ENCODE data around the gene TTLL1.

Gene TTLL1

GRCh38 chr22:43088984-43089717, at the start of gene TTLL1:
Gene TTLL1 (minus strand): TSS chr22:43089391. CDS start chr22:43075586, 13,805 bp downstream.
- no peak for TF ChIP-seq GATA1 (IDR thresholded peaks at IDR 0.05; ENCODE audit: low read depth, low read length)
- peak; percentile 32 for TF ChIP-seq POLR2A (IDR thresholded peaks at IDR 0.05; ENCODE audit: low read length)
- peak; percentile 87 to 89 for DNase-seq

GRCh38 chr22:43136801-43137200, 47.6 kb upstream of the TTLL1 start:
- no peak for DNase-seq
- TF ChIP-seq GATA1 (IDR thresholded peaks at IDR 0.05; ENCODE audit: low read depth, low read length) (no peak), POLR2A (IDR thresholded peaks at IDR 0.05; ENCODE audit: low read length) (no peak)

- DNase-seq: peak; percentile 53 to 68
- TF ChIP-seq POLR2A (IDR thresholded peaks at IDR 0.05; ENCODE audit: low read length): no peak
- TF ChIP-seq GATA1 (IDR thresholded peaks at IDR 0.05; ENCODE audit: low read depth, low read length): no peak
Measured at GRCh38 chr22:43136255-43136654, 47.1 kb upstream of the TTLL1 start.

- no peak for TF ChIP-seq POLR2A (IDR thresholded peaks at IDR 0.05; ENCODE audit: low read length)
- TF ChIP-seq GATA1 (IDR thresholded peaks at IDR 0.05; ENCODE audit: low read depth, low read length): no peak
- DNase-seq: no peak
Measured at GRCh38 chr22:43135565-43135964, 46.4 kb upstream of the TTLL1 start.

- DNase-seq: no peak
- no peak for TF ChIP-seq GATA1 (IDR thresholded peaks at IDR 0.05; ENCODE audit: low read depth, low read length)
- no peak for TF ChIP-seq POLR2A (IDR thresholded peaks at IDR 0.05; ENCODE audit: low read length)
Measured at GRCh38 chr22:43134553-43134952, 45.4 kb upstream of the TTLL1 start.

GRCh38 chr22:43133401-43133800, 44.2 kb upstream of the TTLL1 start:
- TF ChIP-seq GATA1 (IDR thresholded peaks at IDR 0.05; ENCODE audit: low read depth, low read length) (no peak), POLR2A (IDR thresholded peaks at IDR 0.05; ENCODE audit: low read length) (no peak)
- no peak for DNase-seq

- DNase-seq: no peak
- no peak for TF ChIP-seq POLR2A (IDR thresholded peaks at IDR 0.05; ENCODE audit: low read length)
- no peak for TF ChIP-seq GATA1 (IDR thresholded peaks at IDR 0.05; ENCODE audit: low read depth, low read length)
Measured at GRCh38 chr22:43131773-43132501, 42.7 kb upstream of the TTLL1 start.

- peak in 1 of 2 experiments; percentile 14 for DNase-seq
- no peak for TF ChIP-seq POLR2A (IDR thresholded peaks at IDR 0.05; ENCODE audit: low read length)
- no peak for TF ChIP-seq GATA1 (IDR thresholded peaks at IDR 0.05; ENCODE audit: low read depth, low read length)
Measured at GRCh38 chr22:43129426-43130425, 40.5 kb upstream of the TTLL1 start.

GRCh38 chr22:43128928-43129424, 39.8 kb upstream of the TTLL1 start:
- no peak for TF ChIP-seq GATA1 (IDR thresholded peaks at IDR 0.05; ENCODE audit: low read depth, low read length)
- no peak for TF ChIP-seq POLR2A (IDR thresholded peaks at IDR 0.05; ENCODE audit: low read length)

GRCh38 chr22:43128116-43128515, 38.9 kb upstream of the TTLL1 start:
- TF ChIP-seq POLR2A (IDR thresholded peaks at IDR 0.05; ENCODE audit: low read length): no peak
- TF ChIP-seq GATA1 (IDR thresholded peaks at IDR 0.05; ENCODE audit: low read depth, low read length): no peak
- DNase-seq: no peak

More at GRCh38 chr22:43128928-43129424, 39.8 kb upstream of the TTLL1 start:
- DNase-seq: peak; percentile 32 to 48

GRCh38 chr22:43127166-43127908, 38.1 kb upstream of the TTLL1 start:
- peak in 1 of 2 experiments; percentile 39 for DNase-seq
- TF ChIP-seq GATA1 (IDR thresholded peaks at IDR 0.05; ENCODE audit: low read depth, low read length): no peak
- no peak for TF ChIP-seq POLR2A (IDR thresholded peaks at IDR 0.05; ENCODE audit: low read length)

- TF ChIP-seq POLR2A (IDR thresholded peaks at IDR 0.05; ENCODE audit: low read length): no peak
- TF ChIP-seq GATA1 (IDR thresholded peaks at IDR 0.05; ENCODE audit: low read depth, low read length): no peak
- DNase-seq: no peak
Measured at GRCh38 chr22:43126501-43127165, 37.4 kb upstream of the TTLL1 start.
